Hepatocyte (in vitro differentiated cells): Measurements from ENCODE around the gene PDGFRB. TPM values are rescaled to one million over a fixed set of nuclear protein-coding genes. Genes with fewer than 3 reads are reported as not detected.

Source experiments
- DNase-seq: peaks from one replicate; pipeline ENCODE4 v3.0.0-alpha.2; 2016; ENCODE audit warnings: low spot score
- H2AFZ ChIP-seq: fragments of 200-600 bp; sonication (generic); 2 replicates; pipeline ENCODE4 v1.6.0; 2016; ENCODE audit warnings: antibody characterized with exemption, mild to moderate bottlenecking
- H3K27ac ChIP-seq: fragments of 200-600 bp; sonication (generic); 2 replicates; pipeline ENCODE4 v1.5.1; 2016; ENCODE audit warnings: mild to moderate bottlenecking
- H3K27me3 ChIP-seq: fragments of 200-600 bp; sonication (generic); 2 replicates; pipeline ENCODE4 v1.6.1; 2016
- H3K36me3 ChIP-seq: fragments of 200-600 bp; sonication (generic); replicated peaks from 2 replicates; pipeline ENCODE4 v1.5.1; 2016; ENCODE audit warnings: low read depth; ENCODE audit not compliant: insufficient read depth
- H3K4me1 ChIP-seq: fragments of 200-600 bp; sonication (generic); 2 replicates; pipeline ENCODE4 v1.5.1; 2016; ENCODE audit warnings: mild to moderate bottlenecking, moderate library complexity; ENCODE audit not compliant: insufficient read depth
- H3K4me2 ChIP-seq: fragments of 200-600 bp; sonication (generic); 2 replicates; pipeline ENCODE4 v1.6.0; 2016
- H3K4me3 ChIP-seq: fragments of 200-600 bp; sonication (generic); 2 replicates; pipeline ENCODE4 v1.5.1; 2016; ENCODE audit warnings: mild to moderate bottlenecking
- H3K79me2 ChIP-seq: fragments of 200-600 bp; sonication (generic); 2 replicates; pipeline ENCODE4 v1.6.0; 2017; ENCODE audit warnings: mild to moderate bottlenecking
- H3K9me2 ChIP-seq: fragments of 200-600 bp; sonication (generic); replicated peaks from 2 replicates; pipeline ENCODE4 v1.6.0; 2017; ENCODE audit warnings: mild to moderate bottlenecking; ENCODE audit not compliant: insufficient read depth
- H3K9me3 ChIP-seq: fragments of 200-600 bp; sonication (generic); 2 replicates; pipeline ENCODE4 v1.5.1; 2016; ENCODE audit warnings: low read depth, mild to moderate bottlenecking
- H4K20me1 ChIP-seq: fragments of 200-600 bp; sonication (generic); 2 replicates; pipeline ENCODE4 v1.6.0; 2016; ENCODE audit warnings: mild to moderate bottlenecking; ENCODE audit not compliant: insufficient read depth, poor library complexity, severe bottlenecking
- EZH2 ChIP-seq: fragments of 200-600 bp; sonication (generic); IDR thresholded peaks from 2 replicates; pipeline ENCODE4 v1.6.1; 2016; ENCODE audit warnings: antibody characterized with exemption, mild to moderate bottlenecking, borderline replicate concordance
- EZH2phosphoT487 ChIP-seq: fragments of 200-600 bp; sonication (generic); IDR thresholded peaks from one replicate; pipeline ENCODE4 v1.6.1; 2018; ENCODE audit warnings: antibody characterized with exemption, mild to moderate bottlenecking, low read depth, moderate library complexity; ENCODE audit not compliant: unreplicated experiment, severe bottlenecking
- WGBS: methylation state at CpG from one replicate; pipeline ENCODE4 v1.1.6; 2016; ENCODE audit warnings: low lambda C conversion rate; ENCODE audit errors: missing lambda C conversion rate; 5-methylcytosine and 5-hydroxymethylcytosine counted together
- polyA plus RNA-seq: library from polyadenylated mRNA; unstranded; fragments of >200 nt; fragmentation: Nextera tagmentation; extraction: Ambion mirVana; gene quantifications from 2 replicates; pipeline ENCODE4 v1.2.1, GENCODE V29; 2016
- total RNA-seq: library from RNA; depleted of rRNA; stranded (reverse); fragments of >200 nt; gene quantifications from 2 replicates; pipeline ENCODE4 v1.2.3, GENCODE V29; 2014
- TF ChIP-seq, protein P1 (sequence below): fragments of 200-600 bp; sonication (generic); IDR thresholded peaks from 2 replicates; pipeline ENCODE4 v1.5.1; 2016; ENCODE audit warnings: antibody characterized with exemption, mild to moderate bottlenecking; ENCODE audit not compliant: poor library complexity

PDGFRB gene
- total and polyA plus RNA-seq, 2 experiments from 2014 or later, result 55.1 to 55.2 TPM

DNA sequence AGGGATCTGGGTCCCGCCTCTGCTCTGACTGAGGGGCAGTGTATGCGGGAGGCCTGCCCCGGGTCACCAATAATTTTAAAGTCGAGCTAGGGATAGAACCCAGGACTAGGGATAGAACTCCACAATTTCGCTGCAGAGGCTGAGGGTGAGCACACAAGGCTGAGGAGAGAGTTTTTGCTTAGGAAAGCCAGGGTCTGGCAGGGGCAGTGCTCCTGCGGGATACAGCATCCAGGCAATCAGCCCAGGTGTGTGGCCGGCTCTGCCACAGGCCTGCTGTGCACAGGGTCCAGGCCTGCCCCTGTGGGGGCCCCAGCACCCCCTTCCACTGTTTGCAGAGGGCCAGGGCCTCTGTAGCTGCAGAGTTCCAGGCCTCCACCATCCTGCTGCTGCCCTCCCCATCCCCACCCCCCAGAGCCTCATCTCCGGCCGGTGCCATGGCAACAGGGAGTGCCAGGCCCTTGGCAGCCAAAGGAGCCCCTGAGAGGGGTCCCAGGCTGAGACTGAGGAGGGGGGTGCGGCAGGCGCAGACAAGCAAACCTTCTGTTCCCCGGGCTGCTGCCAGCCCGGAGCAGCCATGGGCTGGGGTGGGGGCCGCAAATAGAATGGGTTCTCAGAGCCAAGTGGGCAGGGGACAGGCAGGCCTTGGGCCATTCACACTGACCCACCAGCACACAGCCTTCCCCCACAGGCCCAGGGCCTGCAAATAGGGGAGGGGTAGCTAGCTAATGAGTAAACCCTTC, 8.6 kb downstream of the PDGFRB start:
- WGBS, result 79% methylated on average over 10 of the region's 14 CpGs
- Histone ChIP-seq H3K27ac (peak overlapping the region; percentile 93), H3K4me2 (peak overlapping the region; percentile 58), H3K36me3 (no peaks in the 10 kb centered on the region), H2AFZ (no peak overlapping the region), H3K9me2 (no peaks in the 10 kb centered on the region), H4K20me1 (no peaks in the 10 kb centered on the region), H3K9me3 (no peaks in the 10 kb centered on the region), H3K27me3 (no peaks in the 10 kb centered on the region), H3K79me2 (peaks cover 69% of the 10 kb centered on the region), H3K4me1 (peaks cover 56% of the 10 kb centered on the region), H3K4me3 (no peak overlapping the region)
- TF ChIP-seq EZH2phosphoT487 (no peak), EZH2 (no peak)
- TF ChIP-seq, protein P1, sequence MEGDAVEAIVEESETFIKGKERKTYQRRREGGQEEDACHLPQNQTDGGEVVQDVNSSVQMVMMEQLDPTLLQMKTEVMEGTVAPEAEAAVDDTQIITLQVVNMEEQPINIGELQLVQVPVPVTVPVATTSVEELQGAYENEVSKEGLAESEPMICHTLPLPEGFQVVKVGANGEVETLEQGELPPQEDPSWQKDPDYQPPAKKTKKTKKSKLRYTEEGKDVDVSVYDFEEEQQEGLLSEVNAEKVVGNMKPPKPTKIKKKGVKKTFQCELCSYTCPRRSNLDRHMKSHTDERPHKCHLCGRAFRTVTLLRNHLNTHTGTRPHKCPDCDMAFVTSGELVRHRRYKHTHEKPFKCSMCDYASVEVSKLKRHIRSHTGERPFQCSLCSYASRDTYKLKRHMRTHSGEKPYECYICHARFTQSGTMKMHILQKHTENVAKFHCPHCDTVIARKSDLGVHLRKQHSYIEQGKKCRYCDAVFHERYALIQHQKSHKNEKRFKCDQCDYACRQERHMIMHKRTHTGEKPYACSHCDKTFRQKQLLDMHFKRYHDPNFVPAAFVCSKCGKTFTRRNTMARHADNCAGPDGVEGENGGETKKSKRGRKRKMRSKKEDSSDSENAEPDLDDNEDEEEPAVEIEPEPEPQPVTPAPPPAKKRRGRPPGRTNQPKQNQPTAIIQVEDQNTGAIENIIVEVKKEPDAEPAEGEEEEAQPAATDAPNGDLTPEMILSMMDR, result no peak
- DNase-seq, result no peak

DNA sequence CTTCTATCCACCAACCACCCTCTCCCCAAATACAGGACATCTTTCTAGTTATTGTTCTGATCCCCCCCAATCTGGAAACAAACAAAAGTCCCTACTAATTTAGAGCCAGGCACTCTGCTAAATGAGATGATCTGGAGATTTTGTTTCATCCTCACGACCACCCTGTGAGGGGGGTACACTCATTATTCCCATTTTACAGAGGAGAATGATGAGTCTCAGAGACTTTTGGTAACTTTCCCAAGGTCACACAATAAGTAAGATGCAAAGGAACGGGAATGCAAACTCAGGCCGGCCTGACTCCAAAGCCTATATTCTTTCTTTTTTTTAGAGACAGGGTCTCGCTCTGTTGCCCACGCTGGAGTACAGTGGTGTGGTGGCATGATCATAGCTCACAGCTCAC, 9.4 kb downstream of the PDGFRB start:
- Histone ChIP-seq H3K79me2 (peaks cover 61% of the 10 kb centered on the region), H3K4me3 (no peak overlapping the region), H3K9me3 (no peaks in the 10 kb centered on the region), H3K27ac (peak overlapping the region; percentile 93), H3K4me1 (peaks cover 64% of the 10 kb centered on the region), H3K36me3 (no peaks in the 10 kb centered on the region), H3K27me3 (no peaks in the 10 kb centered on the region), H4K20me1 (no peaks in the 10 kb centered on the region), H3K9me2 (no peaks in the 10 kb centered on the region), H3K4me2 (no peak overlapping the region), H2AFZ (no peak overlapping the region)
- 95% methylated on average over 5 of the region's 5 CpGs for WGBS
- TF ChIP-seq, protein P1, result no peak
- TF ChIP-seq EZH2phosphoT487 (no peak), EZH2 (no peak)
- DNase-seq, result no peak

DNA sequence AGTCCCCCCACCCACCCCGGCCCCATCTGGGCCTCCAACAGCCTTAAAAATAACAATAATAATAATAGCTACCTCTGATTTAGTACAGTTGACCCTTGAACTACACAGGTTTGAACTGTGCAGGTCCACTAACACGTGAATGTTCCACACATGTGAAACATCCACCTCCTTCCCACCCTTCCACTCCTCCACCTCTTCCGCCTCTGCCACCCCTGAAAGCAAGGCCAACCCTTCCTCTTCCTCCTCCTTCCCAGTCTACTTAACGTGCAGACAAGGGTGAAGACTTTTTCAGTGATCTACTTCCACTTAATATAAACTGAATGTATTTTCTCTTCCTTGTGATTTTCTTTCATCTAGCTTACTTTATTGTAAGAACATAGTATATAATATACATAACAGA, 10.8 kb downstream of the PDGFRB start:
- H3K4me1 ChIP-seq, result peaks cover 70% of the 10 kb centered on the region
- peaks cover 54% of the 10 kb centered on the region for H3K79me2 ChIP-seq
- TF ChIP-seq, protein P1, result no peak
- no peak for TF ChIP-seq EZH2phosphoT487
- no peak for TF ChIP-seq EZH2
- H3K4me3 ChIP-seq, result no peak overlapping the region
- peak overlapping the region; percentile 93 for H3K27ac ChIP-seq
- peak overlapping the region; percentile 64 for H3K4me2 ChIP-seq
- no peak for DNase-seq
- 61% methylated on average over 3 of the region's 4 CpGs for WGBS
- no peaks in the 10 kb centered on the region for H3K36me3 ChIP-seq
- H3K9me2 ChIP-seq, result no peaks in the 10 kb centered on the region
- no peaks in the 10 kb centered on the region for H3K9me3 ChIP-seq
- H3K27me3 ChIP-seq, result no peaks in the 10 kb centered on the region
- no peak overlapping the region for H2AFZ ChIP-seq
- no peaks in the 10 kb centered on the region for H4K20me1 ChIP-seq
